Ovary (tissue), 3 donors: Measurements from ENCODE around the gene C22orf42.

Experiments
- CTCF ChIP-seq, 3 donors: fragments of 450-650 bp in 2 of 3; fragments of 200-600 bp in 1 of 3; IDR thresholded peaks; one replicate each; pipeline versions ENCODE4 v1.5.1 to v1.8.0; 2016 to 2022; ENCODE audit warnings: antibody characterized with exemption in 3 of 3, mild to moderate bottlenecking in 1 of 3
- POLR2A ChIP-seq: fragments of 450-650 bp; IDR thresholded peaks from one replicate; pipeline ENCODE4 v1.6.1; 2017; ENCODE audit warnings: antibody characterized with exemption, mild to moderate bottlenecking, moderate library complexity
- donor health status: DM: no; HTN: no; CAD: no.

- TF ChIP-seq CTCF (IDR thresholded peaks at IDR 0.05), result no peak
- TF ChIP-seq POLR2A, result no peak
Observed at GRCh38 chr22:32204040-32204855, 45.1 kb upstream of the C22orf42 start.
